Heart left ventricle (tissue), 16 donors: ENCODE measurements around the gene MAGI2. TPM values are rescaled to one million over a fixed set of nuclear protein-coding genes. Genes with fewer than 3 reads are reported as not detected.

Source experiments
- ATAC-seq, 4 donors: fragments of 200-7000 bp; cut with Tn5 transposase; one replicate each; pipeline ENCODE4 v1.9.1; 2020 to 2022; ENCODE audit warnings: moderate library complexity in 4 of 4, mild to moderate bottlenecking in 3 of 4, moderate number of reproducible peaks in 1 of 4
- DNase-seq, 5 donors: peaks; one replicate each; pipeline ENCODE4 v3.0.0-alpha.2; 2020
- H3K27ac ChIP-seq, 12 donors: fragments of 200-600 bp; sonication (generic) in 4 of 12; one replicate each; pipeline versions ENCODE4 v1.5.0 to v1.8.0; 2016 to 2022; ENCODE audit warnings: mild to moderate bottlenecking in 2 of 12
- H3K27me3 ChIP-seq, 9 donors: fragments of 200-600 bp; sonication (generic) in 2 of 9; one replicate each; pipeline versions ENCODE4 v1.5.1 to v1.8.0; 2016 to 2022; ENCODE audit warnings: mild to moderate bottlenecking in 3 of 9
- H3K36me3 ChIP-seq, 9 donors: fragments of 200-600 bp; sonication (generic) in 2 of 9; one replicate each; pipeline versions ENCODE4 v1.5.0 to v1.8.0; 2018 to 2022; ENCODE audit warnings: mild to moderate bottlenecking in 2 of 9
- H3K4me1 ChIP-seq, 12 donors: fragments of 200-600 bp; sonication (generic) in 4 of 12; one replicate each; pipeline versions ENCODE4 v1.5.0 to v1.8.0; 2016 to 2022; ENCODE audit warnings: mild to moderate bottlenecking in 3 of 12
- H3K4me3 ChIP-seq, 12 donors: fragments of 200-600 bp; sonication (generic) in 4 of 12; one replicate each; pipeline versions ENCODE4 v1.5.0 to v1.8.0; 2017 to 2022; ENCODE audit warnings: mild to moderate bottlenecking in 9 of 12, moderate library complexity in 4 of 12
- H3K9me3 ChIP-seq, 12 donors: fragments of 200-600 bp; sonication (generic) in 4 of 12; one replicate each; pipeline versions ENCODE4 v1.5.0 to v1.8.0; 2016 to 2022; ENCODE audit warnings: mild to moderate bottlenecking in 1 of 12
- POLR2A ChIP-seq, 2 donors: fragments of 450-650 bp; IDR thresholded peaks; one replicate each; pipeline ENCODE4 v1.6.1; 2017; ENCODE audit warnings: antibody characterized with exemption in 2 of 2, mild to moderate bottlenecking in 2 of 2, moderate library complexity in 2 of 2
- WGBS, 4 donors: extraction: QIAGEN DNeasy Blood & Tissue Kit in 2 of 4; methylation state at CpG; one replicate each; pipeline versions ENCODE4 v1.1.5 to v1.1.7; 2013 to 2018; 5-methylcytosine and 5-hydroxymethylcytosine counted together
- intact Hi-C, 10 donors: fragments of 100-400 bp; cut with DNase I; formaldehyde crosslinking; loops; one replicate each; pipeline versions ENCODE4 v1.11.1 to v1.14.2; 2022
- polyA plus RNA-seq, 2 donors: library from polyadenylated mRNA; stranded (reverse); fragments of 200-250 nt; gene quantifications; one replicate each; pipeline ENCODE4 v1.2.3, GENCODE V29; 2013
- total RNA-seq, 9 donors: library from RNA; depleted of rRNA in 2 of 9; stranded (reverse); fragments of >200 nt in 2 of 9; fragmentation: NEBNext Ultra II Directional in 3 of 9; extraction: Animal tissue kit (Norgen Biotek cat#: 25700) in 3 of 9; gene quantifications; one replicate each; pipeline versions ENCODE4 v1.1.0 to v1.2.4, GENCODE V29; 2016 to 2023
- TF ChIP-seq, protein P1 (sequence below), 12 donors: fragments of 200-600 bp; sonication (generic) in 4 of 12; IDR thresholded peaks; one replicate each; pipeline versions ENCODE4 v1.5.0 to v1.8.0; 2018 to 2022; ENCODE audit warnings: antibody characterized with exemption in 12 of 12, mild to moderate bottlenecking in 5 of 12
- donor health status: ischemic (EF 13 %, LVEDD 7.1; RV severe dilation, severe dysfunction).
- donor health status: healthy with polysubstance abuse.
- donor health status: DM: no; HTN: yes; CAD: no.
- donor health status: DM: no; HTN: no; CAD: no.
- donor health status: ischemic (EF 25% LVEDD 6.9; RV normal size, moderate dysfunction).
- donor health status: ischemic (EF 25% LVEDD 5.7; RV mildly dilated, moderate dysfunction).
- donor health status: healthy.
- donor health status: DM: yes; HTN: yes; CAD: no.
- donor health status: ischemic (EF 35%, LVEDD 5.7; RV mildly dilated, moderate dysfunction).
- donor health status: nonischemic (EF 11% LVEDD 7.7; RV severe dilation, severe dysfunction).
- donor health status: DM: yes; HTN: yes; CAD: no.
- donor health status: PGD.
- donor health status: ischemic (EF 29% LVEDD 5.4; RV normal size, mild dysfunction).
- donor health status: nonischemic (EF 23%, LVEDD 6.1; RV moderate dilation, normal function).

Gene MAGI2
- total and polyA plus RNA-seq, 11 donors = 1.1 to 6.8 (median 3.8) TPM

DNA sequence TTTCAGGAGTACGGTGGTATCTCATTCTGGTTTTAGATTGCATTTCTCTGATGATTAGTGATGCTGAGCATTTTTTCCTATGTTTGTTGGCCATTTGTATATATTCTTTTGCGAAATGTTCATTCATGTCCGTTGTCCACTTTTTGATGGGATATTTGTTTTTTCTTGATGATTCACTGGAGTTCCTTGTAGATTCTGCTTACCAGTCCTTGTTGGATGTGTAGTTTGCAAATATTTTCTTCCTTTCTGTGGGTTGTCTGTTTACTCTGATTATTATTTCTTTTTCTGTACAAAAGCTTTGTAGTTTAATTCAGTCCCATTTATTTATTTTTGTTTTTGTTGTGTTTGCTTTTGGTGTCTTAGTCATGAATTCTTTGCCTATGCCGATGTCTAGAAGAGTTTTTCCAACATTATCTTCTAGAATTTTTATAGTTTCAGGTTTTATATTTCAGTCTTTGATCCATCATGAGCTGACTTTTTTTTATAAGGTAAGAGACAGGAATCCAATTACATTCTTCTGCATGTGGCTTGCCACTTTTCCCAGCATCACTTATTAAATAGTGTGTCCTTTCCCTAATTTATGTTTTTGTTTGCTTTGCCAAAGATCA is 320.5 kb downstream of the MAGI2 start:
- intact Hi-C loops = no loop called here
- Histone ChIP-seq H3K9me3 (no peaks in the 10 kb centered on the region), H3K27me3 (no peaks in the 10 kb centered on the region), H3K4me3 (no peak overlapping the region), H3K4me1 (no peaks in the 10 kb centered on the region), H3K27ac (no peak overlapping the region), H3K36me3 (no peaks in the 10 kb centered on the region)
- ATAC-seq (no peak), DNase-seq (no peak)
- 93 to 96% (median 94%) methylated on average over 4 of the region's 4 CpGs for WGBS, 4 donors
- no peak for TF ChIP-seq POLR2A (IDR thresholded peaks at IDR 0.05)
- TF ChIP-seq, protein P1, sequence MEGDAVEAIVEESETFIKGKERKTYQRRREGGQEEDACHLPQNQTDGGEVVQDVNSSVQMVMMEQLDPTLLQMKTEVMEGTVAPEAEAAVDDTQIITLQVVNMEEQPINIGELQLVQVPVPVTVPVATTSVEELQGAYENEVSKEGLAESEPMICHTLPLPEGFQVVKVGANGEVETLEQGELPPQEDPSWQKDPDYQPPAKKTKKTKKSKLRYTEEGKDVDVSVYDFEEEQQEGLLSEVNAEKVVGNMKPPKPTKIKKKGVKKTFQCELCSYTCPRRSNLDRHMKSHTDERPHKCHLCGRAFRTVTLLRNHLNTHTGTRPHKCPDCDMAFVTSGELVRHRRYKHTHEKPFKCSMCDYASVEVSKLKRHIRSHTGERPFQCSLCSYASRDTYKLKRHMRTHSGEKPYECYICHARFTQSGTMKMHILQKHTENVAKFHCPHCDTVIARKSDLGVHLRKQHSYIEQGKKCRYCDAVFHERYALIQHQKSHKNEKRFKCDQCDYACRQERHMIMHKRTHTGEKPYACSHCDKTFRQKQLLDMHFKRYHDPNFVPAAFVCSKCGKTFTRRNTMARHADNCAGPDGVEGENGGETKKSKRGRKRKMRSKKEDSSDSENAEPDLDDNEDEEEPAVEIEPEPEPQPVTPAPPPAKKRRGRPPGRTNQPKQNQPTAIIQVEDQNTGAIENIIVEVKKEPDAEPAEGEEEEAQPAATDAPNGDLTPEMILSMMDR (IDR thresholded peaks at IDR 0.05) = no peak

DNA sequence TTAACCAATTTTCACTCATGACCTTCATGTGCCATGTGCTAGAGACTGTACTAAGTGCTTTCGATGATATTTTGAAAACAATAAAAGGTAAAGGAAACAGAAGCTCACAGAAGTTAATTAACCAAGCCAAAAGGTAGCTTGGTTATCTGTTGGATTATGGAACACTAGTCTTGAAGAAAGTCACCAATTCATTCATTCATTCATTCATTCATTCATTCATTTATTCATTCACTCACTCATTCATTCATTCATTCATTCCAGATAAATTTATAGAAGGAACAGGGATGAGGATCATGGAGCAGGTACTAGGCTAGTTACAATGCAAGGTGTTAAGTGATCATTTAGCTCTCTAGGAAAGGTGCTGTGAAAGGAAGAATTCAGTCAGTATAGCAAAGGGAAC is 322.8 kb downstream of the MAGI2 start:
- H3K4me3 ChIP-seq = no peak overlapping the region
- no peak for TF ChIP-seq POLR2A (IDR thresholded peaks at IDR 0.05)
- TF ChIP-seq, protein P1 (IDR thresholded peaks at IDR 0.05) = no peak
- H3K36me3 ChIP-seq = no peaks in the 10 kb centered on the region
- no peak for DNase-seq
- 90 to 95% (median 92%) methylated on average over 1 of the region's 1 CpG for WGBS, 4 donors
- no peak for ATAC-seq
- intact Hi-C loops = no loop called here
- no peaks in the 10 kb centered on the region for H3K9me3 ChIP-seq
- H3K27ac ChIP-seq = no peak overlapping the region
- no peaks in the 10 kb centered on the region for H3K4me1 ChIP-seq
- H3K27me3 ChIP-seq = no peaks in the 10 kb centered on the region

DNA sequence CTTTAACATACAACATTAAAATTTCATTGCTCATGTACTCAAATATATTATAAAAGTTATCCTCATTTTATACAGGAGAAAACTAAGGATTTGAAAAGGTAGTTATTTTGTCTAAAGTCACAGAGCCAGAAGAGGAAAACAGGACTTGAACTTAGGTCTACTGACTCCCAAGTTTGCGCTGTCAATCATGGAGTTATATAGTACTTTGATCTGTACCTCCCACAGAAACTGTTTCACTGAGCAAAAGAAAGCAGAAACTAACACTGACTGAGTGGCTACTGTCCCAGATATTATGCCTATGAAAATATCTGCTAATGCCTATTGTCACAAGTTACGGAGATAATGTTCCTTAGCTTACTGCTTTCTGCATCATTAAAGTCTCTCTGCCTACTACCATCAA is 329.1 kb downstream of the MAGI2 start:
- no peak for ATAC-seq
- intact Hi-C loops = no loop called here
- Histone ChIP-seq H3K4me1 (peaks cover 0 to 8% (median 0%) of the 10 kb centered on the region in 12 donors), H3K4me3 (no peak overlapping the region), H3K36me3 (no peaks in the 10 kb centered on the region), H3K27me3 (no peaks in the 10 kb centered on the region), H3K27ac (no peak overlapping the region), H3K9me3 (no peaks in the 10 kb centered on the region)
- no peak for TF ChIP-seq POLR2A (IDR thresholded peaks at IDR 0.05)
- TF ChIP-seq, protein P1 (IDR thresholded peaks at IDR 0.05) = no peak
- DNase-seq = no peak
- WGBS, 4 donors = 92 to 96% (median 94%) methylated on average over 2 of the region's 2 CpGs

DNA sequence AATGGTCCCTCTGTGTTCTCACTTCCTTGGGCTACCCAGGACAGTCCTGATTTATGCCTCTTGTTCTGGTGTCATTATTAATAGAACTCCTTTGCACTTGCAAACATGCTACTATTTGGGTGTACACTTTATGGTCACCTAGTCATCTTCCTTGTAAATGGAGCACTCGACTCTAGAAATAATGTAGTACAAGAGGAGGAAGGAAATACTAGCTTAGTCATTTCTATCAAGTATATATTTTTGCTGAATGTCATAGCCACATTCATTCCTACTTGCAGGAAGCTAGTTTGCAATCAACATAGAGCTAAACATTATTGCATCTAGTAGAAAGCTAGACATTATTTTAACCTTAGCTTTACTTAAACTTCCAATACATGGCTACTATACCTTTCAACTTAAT is 335.3 kb downstream of the MAGI2 start:
- H3K27me3 ChIP-seq = no peaks in the 10 kb centered on the region
- no peak for DNase-seq
- no peak for ATAC-seq
- H3K9me3 ChIP-seq = no peaks in the 10 kb centered on the region
- no peak overlapping the region for H3K27ac ChIP-seq
- intact Hi-C loops = no loop called here
- H3K4me3 ChIP-seq = no peak overlapping the region
- H3K36me3 ChIP-seq = no peaks in the 10 kb centered on the region
- H3K4me1 ChIP-seq = peaks cover 0 to 8% (median 0%) of the 10 kb centered on the region in 12 donors
- no peak for TF ChIP-seq POLR2A (IDR thresholded peaks at IDR 0.05)
- TF ChIP-seq, protein P1 (IDR thresholded peaks at IDR 0.05) = no peak
- WGBS, 4 donors = 42 to 64% (median 44%) methylated on average over 1 of the region's 1 CpG
